Sigmoid colon (tissue), 4 donors: ENCODE data around the gene GPATCH1.

Experiments
- CTCF ChIP-seq, 4 experiments: fragments of 450-650 bp in 3 of 4; fragments of 200-600 bp in 1 of 4; IDR thresholded peaks; one replicate each; pipeline ENCODE4 v1.5.1; 2016 to 2019; ENCODE audit warnings: antibody characterized with exemption in 4 of 4, mild to moderate bottlenecking in 3 of 4, moderate library complexity in 2 of 4
- EP300 ChIP-seq, 4 donors: sonication (generic); formaldehyde crosslinking; IDR thresholded peaks; one replicate each; pipeline ENCODE4 v1.6.1; 2017; ENCODE audit warnings: antibody characterized with exemption in 4 of 4
- POLR2AphosphoS5 ChIP-seq, 4 donors: sonication (generic); formaldehyde crosslinking; IDR thresholded peaks; one replicate each; pipeline ENCODE4 v1.6.1; 2017; ENCODE audit warnings: antibody characterized with exemption in 4 of 4

DNA sequence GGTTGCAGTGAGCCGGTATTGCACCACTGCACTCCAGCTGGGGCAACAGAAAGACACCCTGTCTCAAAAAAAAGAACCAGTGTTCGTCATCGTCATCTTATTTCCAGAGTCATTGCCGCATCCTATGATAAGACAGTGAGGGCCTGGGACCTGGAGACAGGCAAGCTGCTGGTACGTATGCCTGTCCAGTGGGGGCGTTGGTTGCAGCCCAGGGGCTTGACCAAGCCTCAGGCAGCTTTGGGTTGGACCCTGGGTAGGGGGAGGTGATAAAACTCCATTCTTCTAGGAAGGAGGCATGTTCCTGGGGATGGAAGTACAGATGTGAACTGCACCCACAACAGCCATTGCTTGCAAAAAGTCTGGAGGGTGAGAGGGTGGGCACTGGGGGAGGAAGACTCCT is 66.6 kb downstream of the GPATCH1 start:
- TF ChIP-seq CTCF (IDR thresholded peaks at IDR 0.05) (no peak), POLR2AphosphoS5 (IDR thresholded peaks at IDR 0.05) (no peak), EP300 (IDR thresholded peaks at IDR 0.05) (no peak)
